ENCODE results near the gene PRDM11.

The PRDM11 gene

GRCh38 chr11:45267652-45268299 is 121.3 kb downstream of the PRDM11 start:
- no peak for DNase-seq

DNA sequence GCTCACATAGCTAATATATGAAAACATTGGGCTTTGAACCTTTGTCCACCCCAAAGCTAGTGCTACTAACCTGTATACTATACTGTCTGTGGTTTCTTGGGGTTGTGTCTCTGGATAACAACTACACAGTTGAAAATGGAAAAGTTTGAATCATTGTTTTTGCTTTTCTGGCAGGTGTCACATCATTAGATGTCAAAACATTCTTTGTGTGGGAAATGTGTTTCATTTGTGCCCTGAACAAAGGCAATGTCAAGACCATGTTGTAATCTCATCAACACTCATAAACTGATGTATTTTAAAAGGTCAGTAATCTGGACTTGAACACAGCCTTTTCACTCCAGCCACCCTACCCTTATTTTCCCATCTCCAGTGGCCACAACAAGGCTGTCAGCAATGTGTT is 123.2 kb downstream of the PRDM11 start:
- DNase-seq, result no peak

- DNase-seq, result no peak
These were observed 124.7 kb downstream of the PRDM11 start for GRCh38 chr11:45270946-45271716.

DNA sequence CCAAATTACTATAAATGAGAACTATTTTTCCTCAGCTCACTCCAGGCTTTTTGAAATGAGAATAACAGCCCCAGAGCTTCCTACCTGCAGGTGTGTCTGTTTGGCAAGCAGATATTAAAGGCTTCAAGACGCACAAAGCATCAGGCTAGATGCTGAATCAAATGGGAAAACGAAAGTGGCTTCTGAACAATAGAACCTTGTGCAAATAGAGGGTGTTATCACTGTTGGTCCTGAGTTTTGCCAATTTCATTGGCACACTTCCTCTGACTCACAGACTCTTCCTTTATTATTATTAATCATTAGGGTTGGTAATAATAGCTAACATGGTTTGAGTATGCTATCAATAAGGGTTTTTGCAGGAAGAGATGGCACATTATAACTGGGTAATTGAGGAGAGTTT is 126.3 kb downstream of the PRDM11 start:
- DNase-seq, result no peak

DNA sequence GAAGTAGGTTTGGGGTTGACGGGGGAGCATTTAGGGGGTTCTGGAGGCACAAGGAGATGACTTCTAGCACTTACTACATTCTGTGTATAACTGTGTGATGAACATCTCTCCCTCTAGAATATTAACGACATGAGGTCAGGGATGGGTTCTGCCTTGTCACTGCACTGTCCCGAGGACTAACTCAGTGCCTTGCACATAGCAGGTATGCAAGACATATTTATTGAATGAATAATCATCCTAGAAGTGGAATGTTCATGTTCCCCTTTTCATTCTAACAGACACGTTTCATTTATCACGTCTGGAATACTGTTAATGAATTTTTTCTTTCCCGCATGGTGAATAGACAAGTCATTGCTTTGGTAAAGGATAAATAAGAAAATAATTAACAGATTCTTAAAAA is 127.1 kb downstream of the PRDM11 start:
- no peak for DNase-seq

GRCh38 chr11:45274206-45274605 is 127.8 kb downstream of the PRDM11 start:
- no peak for DNase-seq

- DNase-seq, result no peak
These were observed 129.4 kb downstream of the PRDM11 start for GRCh38 chr11:45275828-45276227.

DNA sequence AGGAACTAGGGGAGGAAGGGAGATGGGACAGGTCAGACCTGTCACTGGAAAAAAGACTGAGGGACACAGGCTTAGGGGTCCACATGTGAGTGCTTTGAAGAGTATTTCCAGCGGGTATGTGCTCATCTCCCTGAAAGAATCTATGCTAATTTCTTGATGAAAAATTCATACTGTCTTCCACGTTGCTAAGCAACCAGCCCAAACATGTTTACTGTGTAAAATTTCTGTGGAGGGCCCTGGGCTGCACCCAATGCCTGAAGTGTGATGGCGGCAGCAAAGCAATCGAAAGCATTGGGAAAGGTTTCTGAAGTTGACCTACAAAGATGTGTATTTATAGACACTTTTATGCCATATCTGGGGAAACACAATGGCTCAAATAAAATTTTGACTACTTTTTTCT is 132.3 kb downstream of the PRDM11 start:
- DNase-seq, result no peak

DNA sequence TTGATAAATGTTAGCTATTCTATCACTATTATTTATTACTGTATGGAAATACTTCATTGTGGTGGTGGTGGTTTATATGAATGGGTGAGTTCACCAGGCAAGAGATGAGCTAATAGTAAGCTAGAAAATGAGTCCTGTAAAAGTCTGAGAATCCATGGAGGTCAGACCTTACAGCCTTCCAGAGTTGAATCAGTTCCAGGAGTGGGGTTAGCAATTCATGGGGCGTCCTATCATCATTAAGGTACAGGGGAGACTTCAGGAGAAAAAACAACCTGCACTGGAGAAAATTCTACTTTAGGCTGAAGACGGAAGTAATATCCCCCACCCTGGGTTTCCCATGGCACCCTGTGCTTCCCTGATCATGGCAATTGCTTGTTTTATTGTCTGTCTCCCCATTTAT is 133.2 kb downstream of the PRDM11 start:
- DNase-seq, result no peak

GRCh38 chr11:45280449-45280848 is 134.0 kb downstream of the PRDM11 start:
- no peak for DNase-seq

- DNase-seq, result no peak
These were observed 135.6 kb downstream of the PRDM11 start for GRCh38 chr11:45282081-45282480.
